SK-N-SH treated with all-trans-retinoic acid at 6 μM for 48 hours (cell line): ENCODE results near the gene TNPO2.

Source experiments
- ATAC-seq: fragments of 200-7000 bp; cut with Tn5 transposase; 3 replicates; pipeline ENCODE4 v1.9.1; 2020; ENCODE audit warnings: mild to moderate bottlenecking, moderate library complexity
- ARNTL ChIP-seq: fragments of 450-650 bp; formaldehyde crosslinking; IDR thresholded peaks from 2 replicates; pipeline ENCODE4 v1.5.0; 2020; ENCODE audit warnings: low read depth, mild to moderate bottlenecking, moderate library complexity, borderline replicate concordance
- BACH2 ChIP-seq: fragments of 250-450 bp; sonication (Bioruptor Pico); IDR thresholded peaks from 2 replicates; pipeline ENCODE4 v1.9.0; 2021; ENCODE audit warnings: mild to moderate bottlenecking, borderline replicate concordance
- CSDC2 ChIP-seq: fragments of 250-450 bp; sonication (Bioruptor Pico); IDR thresholded peaks from 2 replicates; pipeline ENCODE4 v1.5.0; 2020; ENCODE audit warnings: mild to moderate bottlenecking, moderate library complexity
- ESRRG ChIP-seq: fragments of 250-450 bp; sonication (Bioruptor Pico); IDR thresholded peaks from 2 replicates; pipeline ENCODE4 v1.6.1; 2021; ENCODE audit warnings: mild to moderate bottlenecking
- GLIS3 ChIP-seq: fragments of 250-450 bp; sonication (Bioruptor Pico); IDR thresholded peaks from 2 replicates; pipeline ENCODE4 v1.5.0; 2020; ENCODE audit warnings: mild to moderate bottlenecking, moderate library complexity
- ISL1 ChIP-seq: fragments of 250-450 bp; sonication (Bioruptor Pico); IDR thresholded peaks from 2 replicates; pipeline ENCODE4 v2.1.2; 2022; ENCODE audit warnings: mild to moderate bottlenecking, moderate library complexity
- OSR1 ChIP-seq: fragments of 250-450 bp; sonication (Bioruptor Pico); IDR thresholded peaks from 2 replicates; pipeline ENCODE4 v1.8.0; 2022; ENCODE audit warnings: moderate library complexity, mild to moderate bottlenecking, inconsistent platforms
- PATZ1 ChIP-seq: fragments of 250-450 bp; sonication (Bioruptor Pico); IDR thresholded peaks from 2 replicates; pipeline ENCODE4 v1.8.0; 2020; ENCODE audit warnings: mild to moderate bottlenecking, moderate library complexity, borderline replicate concordance
- POU6F1 ChIP-seq: fragments of 250-450 bp; sonication (Bioruptor Pico); IDR thresholded peaks from 2 replicates; pipeline ENCODE4 v1.8.0; 2021; ENCODE audit warnings: low read depth, mild to moderate bottlenecking, moderate library complexity, borderline replicate concordance
- PPARA ChIP-seq: fragments of 250-450 bp; sonication (Bioruptor Pico); IDR thresholded peaks from 2 replicates; pipeline ENCODE4 v1.5.0; 2020; ENCODE audit warnings: mild to moderate bottlenecking, borderline replicate concordance
- TCF4 ChIP-seq: fragments of 250-450 bp; sonication (Bioruptor Pico); IDR thresholded peaks from 2 replicates; pipeline ENCODE4 v1.8.0; 2021; ENCODE audit warnings: mild to moderate bottlenecking, moderate library complexity, borderline replicate concordance
- TOX ChIP-seq: fragments of 250-450 bp; sonication (Bioruptor Pico); IDR thresholded peaks from 2 replicates; pipeline ENCODE4 v1.8.0; 2021; ENCODE audit warnings: mild to moderate bottlenecking, moderate library complexity, borderline replicate concordance
- ZC3H10 ChIP-seq: fragments of 250-450 bp; sonication (Bioruptor Pico); IDR thresholded peaks from 2 replicates; pipeline ENCODE4 v1.5.1; 2021; ENCODE audit warnings: mild to moderate bottlenecking, moderate library complexity
- ZFP3 ChIP-seq: fragments of 250-450 bp; sonication (Bioruptor Pico); IDR thresholded peaks from 2 replicates; pipeline ENCODE4 v1.5.0; 2020; ENCODE audit warnings: mild to moderate bottlenecking, moderate library complexity
- ZNF70 ChIP-seq: fragments of 450-650 bp; formaldehyde crosslinking; IDR thresholded peaks from 2 replicates; pipeline ENCODE4 v1.5.0; 2020; ENCODE audit warnings: mild to moderate bottlenecking, moderate library complexity
- TF ChIP-seq, protein P1 (sequence below): fragments of 250-450 bp; sonication (Bioruptor Pico); IDR thresholded peaks from 2 replicates; pipeline ENCODE4 v1.5.1; 2021; ENCODE audit warnings: mild to moderate bottlenecking, moderate library complexity
- TF ChIP-seq, protein P2 (sequence below): fragments of 250-450 bp; sonication (Bioruptor Pico); IDR thresholded peaks from 2 replicates; pipeline ENCODE4 v1.5.0; 2020; ENCODE audit warnings: mild to moderate bottlenecking, moderate library complexity
- TF ChIP-seq, protein P3 (sequence below): fragments of 250-450 bp; sonication (Bioruptor Pico); IDR thresholded peaks from 2 replicates; pipeline ENCODE4 v1.5.1; 2020; ENCODE audit warnings: low read depth, mild to moderate bottlenecking, moderate library complexity

The TNPO2 gene

DNA sequence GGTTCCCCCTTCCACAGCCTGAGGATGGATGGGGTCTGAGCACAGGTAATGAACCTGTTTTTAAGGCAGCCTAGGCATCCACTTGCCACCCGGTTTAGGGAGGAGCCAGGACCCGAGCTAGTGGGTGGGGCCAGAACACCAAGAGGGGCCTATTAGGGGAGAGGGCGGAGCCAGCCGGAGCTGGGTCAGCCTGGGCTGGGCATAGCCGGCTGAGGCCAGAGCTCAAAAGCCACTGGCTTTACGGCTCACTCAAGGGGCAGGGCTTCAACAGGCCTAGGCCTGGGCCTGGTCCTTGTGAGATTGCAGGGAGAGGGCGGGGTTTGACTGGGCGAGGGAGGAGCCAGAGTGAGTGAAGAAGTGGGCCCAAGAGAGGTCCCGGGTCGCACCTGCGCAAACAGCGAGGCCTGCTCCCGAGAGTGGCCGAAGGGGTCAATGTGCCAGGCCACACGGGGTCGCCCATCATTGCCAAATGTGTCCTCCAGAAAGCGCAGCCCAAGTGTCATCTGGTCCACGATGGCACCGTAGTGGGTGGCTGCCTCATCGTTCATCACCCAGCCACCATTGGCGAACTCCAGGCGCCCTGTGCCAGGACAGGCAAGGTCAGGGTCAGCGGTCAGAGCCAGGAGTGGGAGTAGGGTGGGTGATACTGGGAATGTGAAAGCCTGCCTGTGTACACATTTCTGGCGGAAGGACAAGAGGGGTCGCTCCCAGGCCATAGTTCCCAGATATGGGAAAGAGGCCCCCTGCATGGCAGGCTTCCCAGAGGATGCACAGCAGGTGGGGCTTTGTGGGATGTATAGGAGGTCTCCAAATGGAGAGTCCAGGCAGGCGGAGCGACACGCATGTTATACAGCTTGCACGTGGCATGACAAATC is 59.1 kb downstream of the TNPO2 start:
- TF ChIP-seq PATZ1 (CRISPR knock-in tag) (no peak), POU6F1 (CRISPR knock-in tag) (no peak), GLIS3 (CRISPR knock-in tag) (no peak), CSDC2 (no peak), ISL1 (CRISPR knock-in tag) (no peak), TOX (CRISPR knock-in tag) (no peak), ZFP3 (CRISPR knock-in tag) (peak; percentile 95)
- TF ChIP-seq, protein P1, sequence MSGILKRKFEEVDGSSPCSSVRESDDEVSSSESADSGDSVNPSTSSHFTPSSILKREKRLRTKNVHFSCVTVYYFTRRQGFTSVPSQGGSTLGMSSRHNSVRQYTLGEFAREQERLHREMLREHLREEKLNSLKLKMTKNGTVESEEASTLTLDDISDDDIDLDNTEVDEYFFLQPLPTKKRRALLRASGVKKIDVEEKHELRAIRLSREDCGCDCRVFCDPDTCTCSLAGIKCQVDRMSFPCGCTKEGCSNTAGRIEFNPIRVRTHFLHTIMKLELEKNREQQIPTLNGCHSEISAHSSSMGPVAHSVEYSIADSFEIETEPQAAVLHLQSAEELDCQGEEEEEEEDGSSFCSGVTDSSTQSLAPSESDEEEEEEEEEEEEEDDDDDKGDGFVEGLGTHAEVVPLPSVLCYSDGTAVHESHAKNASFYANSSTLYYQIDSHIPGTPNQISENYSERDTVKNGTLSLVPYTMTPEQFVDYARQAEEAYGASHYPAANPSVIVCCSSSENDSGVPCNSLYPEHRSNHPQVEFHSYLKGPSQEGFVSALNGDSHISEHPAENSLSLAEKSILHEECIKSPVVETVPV (CRISPR knock-in tag) = no peak
- ATAC-seq = no peak

- no peak for ATAC-seq
- TF ChIP-seq, protein P2, sequence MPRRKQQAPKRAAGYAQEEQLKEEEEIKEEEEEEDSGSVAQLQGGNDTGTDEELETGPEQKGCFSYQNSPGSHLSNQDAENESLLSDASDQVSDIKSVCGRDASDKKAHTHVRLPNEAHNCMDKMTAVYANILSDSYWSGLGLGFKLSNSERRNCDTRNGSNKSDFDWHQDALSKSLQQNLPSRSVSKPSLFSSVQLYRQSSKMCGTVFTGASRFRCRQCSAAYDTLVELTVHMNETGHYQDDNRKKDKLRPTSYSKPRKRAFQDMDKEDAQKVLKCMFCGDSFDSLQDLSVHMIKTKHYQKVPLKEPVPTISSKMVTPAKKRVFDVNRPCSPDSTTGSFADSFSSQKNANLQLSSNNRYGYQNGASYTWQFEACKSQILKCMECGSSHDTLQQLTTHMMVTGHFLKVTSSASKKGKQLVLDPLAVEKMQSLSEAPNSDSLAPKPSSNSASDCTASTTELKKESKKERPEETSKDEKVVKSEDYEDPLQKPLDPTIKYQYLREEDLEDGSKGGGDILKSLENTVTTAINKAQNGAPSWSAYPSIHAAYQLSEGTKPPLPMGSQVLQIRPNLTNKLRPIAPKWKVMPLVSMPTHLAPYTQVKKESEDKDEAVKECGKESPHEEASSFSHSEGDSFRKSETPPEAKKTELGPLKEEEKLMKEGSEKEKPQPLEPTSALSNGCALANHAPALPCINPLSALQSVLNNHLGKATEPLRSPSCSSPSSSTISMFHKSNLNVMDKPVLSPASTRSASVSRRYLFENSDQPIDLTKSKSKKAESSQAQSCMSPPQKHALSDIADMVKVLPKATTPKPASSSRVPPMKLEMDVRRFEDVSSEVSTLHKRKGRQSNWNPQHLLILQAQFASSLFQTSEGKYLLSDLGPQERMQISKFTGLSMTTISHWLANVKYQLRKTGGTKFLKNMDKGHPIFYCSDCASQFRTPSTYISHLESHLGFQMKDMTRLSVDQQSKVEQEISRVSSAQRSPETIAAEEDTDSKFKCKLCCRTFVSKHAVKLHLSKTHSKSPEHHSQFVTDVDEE = no peak
- no peak for TF ChIP-seq ISL1 (CRISPR knock-in tag)
- TF ChIP-seq ZC3H10 (CRISPR knock-in tag) = no peak
- no peak for TF ChIP-seq POU6F1 (CRISPR knock-in tag)
- no peak for TF ChIP-seq PPARA (CRISPR knock-in tag)
- no peak for TF ChIP-seq ARNTL (CRISPR knock-in tag)
- no peak for TF ChIP-seq ZNF70 (CRISPR knock-in tag)
- TF ChIP-seq ZFP3 (CRISPR knock-in tag) = no peak
- TF ChIP-seq, protein P3, sequence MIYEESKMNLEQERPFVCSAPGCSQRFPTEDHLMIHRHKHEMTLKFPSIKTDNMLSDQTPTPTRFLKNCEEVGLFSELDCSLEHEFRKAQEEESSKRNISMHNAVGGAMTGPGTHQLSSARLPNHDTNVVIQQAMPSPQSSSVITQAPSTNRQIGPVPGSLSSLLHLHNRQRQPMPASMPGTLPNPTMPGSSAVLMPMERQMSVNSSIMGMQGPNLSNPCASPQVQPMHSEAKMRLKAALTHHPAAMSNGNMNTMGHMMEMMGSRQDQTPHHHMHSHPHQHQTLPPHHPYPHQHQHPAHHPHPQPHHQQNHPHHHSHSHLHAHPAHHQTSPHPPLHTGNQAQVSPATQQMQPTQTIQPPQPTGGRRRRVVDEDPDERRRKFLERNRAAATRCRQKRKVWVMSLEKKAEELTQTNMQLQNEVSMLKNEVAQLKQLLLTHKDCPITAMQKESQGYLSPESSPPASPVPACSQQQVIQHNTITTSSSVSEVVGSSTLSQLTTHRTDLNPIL = no peak
- no peak for TF ChIP-seq OSR1 (CRISPR knock-in tag)
- no peak for TF ChIP-seq CSDC2
- TF ChIP-seq BACH2 (CRISPR knock-in tag) = no peak
- no peak for TF ChIP-seq GLIS3 (CRISPR knock-in tag)
- TF ChIP-seq TCF4 (CRISPR knock-in tag) = no peak
- no peak for TF ChIP-seq TOX (CRISPR knock-in tag)
- TF ChIP-seq ESRRG (CRISPR knock-in tag) = no peak
- TF ChIP-seq, all 23 proteins: peak for 0
Measured at GRCh38 chr19:12660980-12661379, 62.8 kb downstream of the TNPO2 start.
